H1 (cell line): Measurements from ENCODE around the gene ZC3H6. TPM values are rescaled to one million over a fixed set of nuclear protein-coding genes. Genes with fewer than 3 reads are reported as not detected.
A peak's percentile ranks its signal among the peaks of the same experiment; 100 is the strongest.

ENCODE experiments used
- CTCF ChIA-PET: fragments of 300-600 bp; sonication (Branson Sonifier 250); formaldehyde crosslinking; loops from one replicate; lab custom pipeline; 2021; ENCODE audit not compliant: partially characterized antibody; lab: Charles Lee
- POLR2A ChIA-PET: fragments of 300-600 bp; sonication (Branson Sonifier 250); formaldehyde crosslinking; loops from one replicate; lab custom pipeline; 2021; ENCODE audit warnings: inconsistent platforms; ENCODE audit not compliant: partially characterized antibody; lab: Charles Lee
- DNase-seq, 2 experiments: peaks; one replicate each; pipeline versions ENCODE4 v3.0.0 to v3.0.0-alpha.2; 2010 to 2022; ENCODE audit warnings: low spot score in 2 of 2, low read depth in 1 of 2, mixed read lengths in 1 of 2
- FAIRE-seq: peaks from 2 replicates; lab custom pipeline; 2011; peaks lifted over from hg19 to GRCh38; lab: Jason Lieb, UNC
- H2AFZ ChIP-seq: 2 replicates; pipeline ENCODE4 v1.8.1; 2012; ENCODE audit warnings: low read length, inconsistent platforms
- H2AK5ac ChIP-seq: 2 replicates; pipeline ENCODE4 v1.6.1; 2013; ENCODE audit warnings: low read depth, low read length
- H2BK120ac ChIP-seq: replicated peaks from 2 replicates; pipeline ENCODE3; 2013; ENCODE audit warnings: low read depth, low read length, inconsistent platforms
- H2BK12ac ChIP-seq: 2 replicates; pipeline ENCODE4 v1.6.1; 2013; ENCODE audit warnings: low read depth, low read length
- H2BK15ac ChIP-seq: 2 replicates; pipeline ENCODE4 v1.6.1; 2013; ENCODE audit warnings: low read length
- H2BK20ac ChIP-seq: 2 replicates; pipeline ENCODE4 v1.6.1; 2013; ENCODE audit warnings: low read length
- H2BK5ac ChIP-seq: 2 replicates; pipeline ENCODE4 v1.6.1; 2013; ENCODE audit warnings: low read depth, low read length
- H3K14ac ChIP-seq: 2 replicates; pipeline ENCODE4 v1.6.1; 2013; ENCODE audit warnings: inconsistent platforms; ENCODE audit not compliant: insufficient read length
- H3K18ac ChIP-seq: 2 replicates; pipeline ENCODE4 v1.6.1; 2013; ENCODE audit warnings: low read length; ENCODE audit errors: extremely low read depth
- H3K23ac ChIP-seq: 2 replicates; pipeline ENCODE4 v1.6.1; 2013; ENCODE audit warnings: inconsistent platforms; ENCODE audit not compliant: insufficient read length
- H3K23me2 ChIP-seq: 2 replicates; pipeline ENCODE4 v1.6.1; 2013; ENCODE audit warnings: low read depth, low read length
- H3K27ac ChIP-seq: 2 replicates; pipeline ENCODE4 v1.6.1; 2011; ENCODE audit warnings: low read depth, low read length, inconsistent platforms
- H3K27me3 ChIP-seq, 4 experiments: replicated peaks in 1 of 4; 1 replicate in 1 of 4; 2 replicates in 3 of 4; pipeline versions ENCODE4 v1.6.1 to v1.8.1; 2011 to 2013; ENCODE audit warnings: low read length in 3 of 4, mild to moderate bottlenecking in 3 of 4, inconsistent platforms in 2 of 4, mixed read lengths in 2 of 4, moderate library complexity in 1 of 4; ENCODE audit not compliant: control insufficient read depth in 3 of 4, insufficient read depth in 3 of 4; ENCODE audit errors: extremely low read depth in 1 of 4
- H3K36me3 ChIP-seq, 4 experiments: 2 replicates each; pipeline versions ENCODE4 v1.6.1 to v1.8.1; 2011 to 2013; ENCODE audit warnings: mild to moderate bottlenecking in 4 of 4, low read length in 3 of 4, moderate library complexity in 2 of 4, control low read depth in 1 of 4, inconsistent platforms in 1 of 4; ENCODE audit not compliant: insufficient read depth in 4 of 4, control insufficient read depth in 2 of 4
- H3K4ac ChIP-seq: replicated peaks from 2 replicates; pipeline ENCODE3; 2013; ENCODE audit warnings: low read length, low read depth, mixed read lengths, inconsistent platforms; ENCODE audit not compliant: insufficient read length
- H3K4me1 ChIP-seq, 4 experiments: replicated peaks in 1 of 4; 1 replicate in 1 of 4; 2 replicates in 3 of 4; pipeline versions ENCODE4 v1.6.1 to v1.8.1; 2011 to 2013; ENCODE audit warnings: low read length in 3 of 4, inconsistent platforms in 2 of 4, mixed read lengths in 1 of 4; ENCODE audit not compliant: insufficient read depth in 4 of 4, control insufficient read depth in 3 of 4
- H3K4me2 ChIP-seq, 2 experiments: 2 replicates each; pipeline versions ENCODE4 v1.6.1 to v1.8.1; 2011 to 2013; ENCODE audit warnings: low read depth in 2 of 2, low read length in 2 of 2, control low read depth in 1 of 2, inconsistent platforms in 1 of 2, mild to moderate bottlenecking in 1 of 2; ENCODE audit not compliant: insufficient read depth in 1 of 2
- H3K4me3 ChIP-seq, 4 experiments: fragments of 200-600, 300-600 bp in 1 of 4; sonication (generic), shearing (Covaris generic), sonication (Bioruptor Twin) in 1 of 4; 2 replicates each; pipeline versions ENCODE4 v1.5.1 to v1.8.1; 2011 to 2016; ENCODE audit warnings: low read length in 4 of 4, low read depth in 3 of 4, control low read depth in 2 of 4, inconsistent platforms in 2 of 4, mild to moderate bottlenecking in 2 of 4, mixed read lengths in 1 of 4, moderate library complexity in 1 of 4; ENCODE audit not compliant: insufficient read depth in 2 of 4; ENCODE audit errors: extremely low read depth in 1 of 4
- H3K56ac ChIP-seq: replicated peaks from 2 replicates; pipeline ENCODE3; 2013; ENCODE audit warnings: low read depth, mild to moderate bottlenecking, mixed read lengths, low read length, inconsistent platforms; ENCODE audit not compliant: insufficient read length
- H3K79me1 ChIP-seq: 2 replicates; pipeline ENCODE4 v1.6.1; 2013; ENCODE audit warnings: low read depth, low read length, control low read depth
- H3K79me2 ChIP-seq, 2 experiments: 2 replicates each; pipeline versions ENCODE4 v1.6.1 to v1.8.1; 2012 to 2013; ENCODE audit warnings: low read length in 2 of 2, mild to moderate bottlenecking in 2 of 2, inconsistent platforms in 1 of 2; ENCODE audit not compliant: insufficient read depth in 2 of 2, control insufficient read depth in 1 of 2
- H3K9ac ChIP-seq, 4 experiments: replicated peaks in 1 of 4; 1 replicate in 1 of 4; 2 replicates in 3 of 4; pipeline versions ENCODE4 v1.6.1 to v1.8.1; 2011 to 2013; ENCODE audit warnings: low read depth in 3 of 4, low read length in 3 of 4, control low read depth in 2 of 4, mild to moderate bottlenecking in 2 of 4, moderate library complexity in 2 of 4, inconsistent platforms in 1 of 4; ENCODE audit errors: extremely low read depth in 1 of 4
- H3K9me3 ChIP-seq, 2 experiments: 2 replicates each; pipeline versions ENCODE4 v1.6.1 to v1.8.1; 2012 to 2013; ENCODE audit warnings: mild to moderate bottlenecking in 2 of 2, moderate library complexity in 2 of 2, control low read depth in 1 of 2, inconsistent platforms in 1 of 2, low read depth in 1 of 2, low read length in 1 of 2, mixed read lengths in 1 of 2; ENCODE audit not compliant: insufficient read depth in 2 of 2
- H4K20me1 ChIP-seq, 2 experiments: replicated peaks in 1 of 2; 2 replicates each; pipeline versions ENCODE3 to v1.8.1; 2011 to 2013; ENCODE audit warnings: inconsistent platforms in 2 of 2, low read length in 2 of 2, mild to moderate bottlenecking in 1 of 2; ENCODE audit not compliant: insufficient read depth in 2 of 2, control insufficient read depth in 1 of 2
- H4K5ac ChIP-seq: 2 replicates; pipeline ENCODE4 v1.6.1; 2013; ENCODE audit warnings: low read length, low read depth, mixed read lengths, inconsistent platforms; ENCODE audit not compliant: insufficient read length
- H4K8ac ChIP-seq: 2 replicates; pipeline ENCODE4 v1.8.0; 2013; ENCODE audit warnings: mild to moderate bottlenecking, moderate library complexity, low read length, inconsistent platforms; ENCODE audit not compliant: insufficient read depth; ENCODE audit errors: extremely low read depth
- H4K91ac ChIP-seq: replicated peaks from 2 replicates; pipeline ENCODE3; 2013; ENCODE audit warnings: low read length, mixed read lengths, inconsistent platforms; ENCODE audit not compliant: insufficient read length
- BCL11A ChIP-seq, 2 experiments: IDR thresholded peaks; one replicate each; pipeline ENCODE4 v1.6.1; 2011; ENCODE audit warnings: low read depth in 2 of 2, low read length in 2 of 2, mild to moderate bottlenecking in 2 of 2
- CBX5 ChIP-seq: fragments of 300-800, 300-1000 bp; sonication (generic); IDR thresholded peaks from 2 replicates; pipeline ENCODE4 v1.7.1; 2016; ENCODE audit warnings: antibody characterized with exemption, low read length, low read depth
- GABPA ChIP-seq: IDR thresholded peaks from 2 replicates; pipeline ENCODE4 v1.6.1; 2011; ENCODE audit warnings: mild to moderate bottlenecking, low read length, moderate library complexity, borderline replicate concordance; ENCODE audit not compliant: insufficient read depth
- GTF2F1 ChIP-seq: IDR thresholded peaks from 2 replicates; pipeline ENCODE4 v1.6.1; 2012; ENCODE audit warnings: low read depth, low read length, improper control_type of control experiment, borderline replicate concordance
- JUND ChIP-seq: IDR thresholded peaks from 2 replicates; pipeline ENCODE4 v1.6.1; 2011; ENCODE audit warnings: mild to moderate bottlenecking, improper control_type of control experiment, low read length
- RBBP5 ChIP-seq: IDR thresholded peaks from 2 replicates; pipeline ENCODE4 v1.7.1; 2012; ENCODE audit warnings: low read depth, mild to moderate bottlenecking, inconsistent platforms, low read length, moderate library complexity, borderline replicate concordance
- RNF2 ChIP-seq: fragments of 200-900, 300-1000 bp; sonication (generic); IDR thresholded peaks from 2 replicates; pipeline ENCODE4 v1.7.1; 2016; ENCODE audit warnings: borderline replicate concordance, low read depth, mild to moderate bottlenecking, antibody characterized with exemption, low read length; ENCODE audit not compliant: poor library complexity, severe bottlenecking; ENCODE audit errors: missing control alignments
- TAF7 ChIP-seq: optimal IDR thresholded peaks from 2 replicates; pipeline ENCODE3; 2011; ENCODE audit warnings: low read depth, mild to moderate bottlenecking, inconsistent platforms, low read length, moderate library complexity, borderline replicate concordance
- WGBS, 2 experiments: shearing (Covaris generic) in 1 of 2; methylation state at CpG; one replicate each; pipeline versions ENCODE4 v1.1.6 to v1.1.7; 2013 to 2015; ENCODE audit warnings: low lambda C conversion rate in 2 of 2, mixed read lengths in 2 of 2, inconsistent platforms in 1 of 2, low coverage in 1 of 2, missing lambda C conversion rate in 1 of 2; ENCODE audit not compliant: insufficient replicate concordance in 2 of 2, insufficient coverage in 1 of 2, insufficient read length in 1 of 2; ENCODE audit errors: extremely low coverage in 1 of 2, missing lambda C conversion rate in 1 of 2; 5-methylcytosine and 5-hydroxymethylcytosine counted together
- polyA plus RNA-seq, 7 experiments: library from polyadenylated mRNA; depleted of rRNA in 3 of 7; stranded (reverse) in 5 of 7; unstranded in 2 of 7; fragments of >200 nt in 5 of 7; fragments of 200-250 nt in 2 of 7; gene quantifications; 1 replicate in 5 of 7; 2 replicates in 1 of 7; 4 replicates in 1 of 7; pipeline versions ENCODE4 v1.2.1 to v1.2.3, GENCODE V29; 2011 to 2013; ENCODE audit warnings: missing spikeins in 2 of 7, mixed read lengths in 2 of 7
- total RNA-seq: library from RNA; stranded (reverse); fragmentation: NEBNext Ultra II Directional; extraction: Animal tissue kit (Norgen Biotek cat#: 25700); gene quantifications from 2 replicates; pipeline ENCODE4 v1.2.1, GENCODE V29; 2021

ZC3H6 gene
- total and polyA plus RNA-seq, 2 of the 8 experiments (the other 6 are each of a cell fraction or from before 2014, with no cell fraction given): 1.4 to 6.9 TPM

DNA sequence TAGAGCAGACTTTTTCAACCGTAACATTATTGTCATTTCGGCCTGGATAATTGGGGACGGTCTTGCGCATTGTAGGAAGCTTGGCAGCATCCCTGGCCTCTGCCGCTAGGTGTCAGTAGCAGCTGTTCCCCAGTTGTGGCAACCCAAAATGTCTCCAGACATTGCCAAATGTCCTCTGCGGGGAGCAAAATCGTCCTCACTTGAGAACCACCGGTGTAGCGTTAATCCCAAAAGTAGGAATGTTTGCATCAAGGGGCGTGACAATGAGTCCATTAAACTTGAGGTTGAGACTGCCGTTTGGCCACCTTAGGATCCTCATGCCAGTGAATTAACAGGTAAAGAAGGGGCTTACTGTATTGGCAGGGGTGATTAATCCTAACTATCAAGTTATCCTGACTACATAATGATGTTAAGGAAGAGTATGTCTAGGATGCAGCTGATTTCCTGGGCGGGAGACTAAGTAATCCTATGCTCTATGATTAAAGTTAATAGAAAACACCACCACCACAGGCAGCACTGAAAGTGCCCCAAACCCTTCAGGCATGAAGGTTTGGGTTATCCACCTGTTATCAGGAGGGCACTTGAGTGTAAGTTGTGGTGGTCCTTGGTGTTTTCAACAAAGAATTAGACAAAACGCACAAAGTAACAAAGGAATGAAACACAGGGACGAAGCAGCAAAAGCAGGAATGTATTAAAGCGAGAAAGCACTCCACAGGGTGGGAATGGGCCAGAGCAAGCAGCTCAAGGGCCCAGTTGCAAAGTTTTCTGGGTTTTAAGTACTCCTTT, 15.7 kb upstream of the ZC3H6 start:
- Histone ChIP-seq H4K20me1 (no peaks in the 10 kb centered on the region), H3K18ac (no peak overlapping the region), H3K4me2 (peak overlapping the region in 1 of 2 experiments; percentile 47; a peak in 2 of 4 replicates), H2AFZ (peak overlapping the region; percentile 98), H2BK12ac (no peak overlapping the region), H4K91ac (no peak overlapping the region), H4K5ac (no peak overlapping the region), H2AK5ac (no peak overlapping the region), H4K8ac (no peak overlapping the region), H3K23me2 (no peaks in the 10 kb centered on the region), H3K9me3 (peaks cover 0 to 6% of the 10 kb centered on the region in 2 experiments; a peak in 1 of 4 replicates), H2BK120ac (no peak overlapping the region), H3K56ac (no peak overlapping the region), H3K23ac (no peak overlapping the region), H3K4ac (no peak overlapping the region), H3K9ac (no peak overlapping the region), H3K36me3 (no peaks in the 10 kb centered on the region), H3K79me2 (no peaks in the 10 kb centered on the region), H3K4me1 (peaks cover 0 to 4% (median 0%) of the 10 kb centered on the region in 4 experiments; a peak in 2 of 7 replicates), H3K27ac (no peak overlapping the region), H3K14ac (no peak overlapping the region), H3K79me1 (no peaks in the 10 kb centered on the region), H3K4me3 (no peak overlapping the region), H3K27me3 (no peaks in the 10 kb centered on the region), H2BK5ac (no peak overlapping the region), H2BK15ac (no peak overlapping the region), H2BK20ac (no peak overlapping the region)
- DNase-seq (peak; percentile 62 to 86), FAIRE-seq (peak; percentile 82)
- WGBS, 2 experiments: 39% methylated on average over 15 of the region's 15 CpGs; no CpG with 5 or more reads in 1 of the 2 experiments
- CTCF ChIA-PET: interaction anchor here (0.8 to 3.4 kb wide), 21 partner anchors 9 to 385 kb away, joined by 3 to 17 read pairs (median 4); partner anchors contain the start of gene RGPD8
- POLR2A ChIA-PET: interaction anchor here (1.6 to 2.6 kb wide), 3 partner anchors 13 to 174 kb away, joined by 4 to 9 read pairs (median 6); partner anchors contain the start of gene RGPD8
- TF ChIP-seq GABPA: 0 out of 2 replicates have a peak, but pooled peaks have one; percentile 30
- TF ChIP-seq TAF7: no peak
- no peak for TF ChIP-seq RNF2
- no peak for TF ChIP-seq RBBP5
- no peak for TF ChIP-seq BCL11A (IDR thresholded peaks at IDR 0.05; ENCODE audit: low read depth in 2 of 2, low read length in 2 of 2)
- TF ChIP-seq CBX5: no peak
- TF ChIP-seq JUND: 0 out of 2 replicates have a peak, but pooled peaks have one; percentile 10
- no peak for TF ChIP-seq GTF2F1
